CD8-positive, alpha-beta memory T cell (primary cell): ENCODE data around the gene TRAPPC3L. TPM values are rescaled to one million over a fixed set of nuclear protein-coding genes. Genes with fewer than 3 reads are reported as not detected.

Experiments used
- CTCF ChIA-PET: fragments of 350-600 bp; sonication (Branson Sonifier 250); formaldehyde crosslinking; loops from one replicate; lab custom pipeline; 2021; ENCODE audit warnings: antibody characterized with exemption; lab: Charles Lee
- POLR2A ChIA-PET: fragments of 350-600 bp; sonication (Branson Sonifier 250); formaldehyde crosslinking; loops from one replicate; lab custom pipeline; 2021; ENCODE audit warnings: antibody characterized with exemption; lab: Charles Lee
- DNase-seq, 5 donors: peaks; one replicate each; pipeline versions ENCODE4 v3.0.0 to v3.0.0-alpha.2; 2020 to 2022; ENCODE audit warnings: mixed read lengths in 1 of 5
- H3K27ac ChIP-seq: one replicate; pipeline ENCODE4 v1.7.0; 2013; ENCODE audit warnings: low read depth, mild to moderate bottlenecking, low read length, moderate library complexity
- H3K27me3 ChIP-seq: 2 replicates; pipeline ENCODE4 v1.7.0; 2013; ENCODE audit warnings: low read length, mild to moderate bottlenecking; ENCODE audit not compliant: insufficient read depth, poor library complexity, severe bottlenecking
- H3K36me3 ChIP-seq: 2 replicates; pipeline ENCODE4 v1.7.0; 2013; ENCODE audit warnings: mild to moderate bottlenecking, low read length, moderate library complexity; ENCODE audit not compliant: insufficient read depth
- H3K4me1 ChIP-seq: 2 replicates; pipeline ENCODE4 v1.7.0; 2013; ENCODE audit warnings: mild to moderate bottlenecking, low read length, moderate library complexity; ENCODE audit not compliant: insufficient read depth
- H3K4me3 ChIP-seq: 2 replicates; pipeline ENCODE4 v1.7.0; 2013; ENCODE audit warnings: mild to moderate bottlenecking, low read length
- H3K9me3 ChIP-seq: 2 replicates; pipeline ENCODE4 v1.7.0; 2013; ENCODE audit warnings: mild to moderate bottlenecking, low read length
- H3K27ac Mint-ChIP-seq, 8 donors: one replicate each; pipeline ENCODE4 v1.8.0; 2020 to 2021; ENCODE audit warnings: mixed read lengths in 8 of 8, mild to moderate bottlenecking in 6 of 8, inconsistent platforms in 3 of 8, moderate library complexity in 3 of 8
- H3K27me3 Mint-ChIP-seq, 2 donors: one replicate each; pipeline ENCODE4 v1.8.0; 2020 to 2021; ENCODE audit warnings: mixed read lengths in 2 of 2, mild to moderate bottlenecking in 1 of 2, moderate library complexity in 1 of 2
- H3K36me3 Mint-ChIP-seq, 3 donors: one replicate each; pipeline ENCODE4 v1.8.0; 2020 to 2021; ENCODE audit warnings: mixed read lengths in 3 of 3, inconsistent platforms in 1 of 3, mild to moderate bottlenecking in 1 of 3
- H3K4me1 Mint-ChIP-seq, 3 donors: one replicate each; pipeline ENCODE4 v1.8.0; 2020 to 2021; ENCODE audit warnings: mixed read lengths in 3 of 3, inconsistent platforms in 1 of 3, mild to moderate bottlenecking in 1 of 3
- H3K4me3 Mint-ChIP-seq, 7 donors: one replicate each; pipeline ENCODE4 v1.8.0; 2020 to 2021; ENCODE audit warnings: mixed read lengths in 7 of 7, mild to moderate bottlenecking in 6 of 7, moderate library complexity in 4 of 7, inconsistent platforms in 2 of 7
- H3K9me3 Mint-ChIP-seq, 5 donors: one replicate each; pipeline ENCODE4 v1.8.0; 2020 to 2022; ENCODE audit warnings: mixed read lengths in 5 of 5, mild to moderate bottlenecking in 3 of 5, moderate library complexity in 2 of 5, inconsistent platforms in 1 of 5
- polyA plus RNA-seq: library from polyadenylated mRNA; unstranded; fragments of 300-500 nt; fragmentation: Illumina TruSeq; gene quantifications from one replicate; pipeline ENCODE4 v1.2.3, GENCODE V29; 2021
- total RNA-seq, 2 experiments: library from RNA; stranded (reverse); gene quantifications; one replicate each; pipeline ENCODE4 v1.2.3, GENCODE V29; 2021

The TRAPPC3L gene
- total and polyA plus RNA-seq, 3 experiments from 2014 or later = not detected

DNA sequence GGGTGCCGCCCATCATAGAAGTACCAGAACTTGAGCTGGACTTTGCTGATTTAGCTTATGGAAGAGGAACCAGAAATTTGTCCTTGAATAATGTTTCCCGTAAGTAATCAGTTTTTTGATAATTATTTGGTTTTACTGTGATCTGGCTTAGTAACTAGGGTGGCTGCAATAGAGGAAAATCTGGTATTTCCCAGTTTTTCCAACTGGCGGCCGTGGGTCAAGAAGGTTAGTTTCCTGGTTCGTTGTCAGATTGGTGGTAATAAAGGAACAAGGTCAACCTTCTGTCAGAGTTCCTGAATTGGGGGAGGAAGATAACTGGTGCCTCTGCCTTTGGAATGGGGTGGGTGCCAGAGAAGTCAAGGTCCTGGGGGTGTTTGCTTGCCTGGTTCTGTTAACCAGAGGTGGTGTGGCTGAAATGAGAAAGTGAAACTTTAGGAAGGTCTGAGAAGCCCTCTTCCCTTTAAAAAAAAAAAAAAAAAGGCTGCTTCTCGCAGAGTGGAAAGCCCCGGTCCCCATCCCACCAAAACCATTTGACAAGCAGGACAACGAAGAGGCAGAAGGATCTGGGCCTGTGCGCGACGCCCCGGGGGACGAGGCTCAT is 84.1 kb downstream of the TRAPPC3L start, which contains the start of gene CALHM6:
CALHM6 (plus strand) TSS at position 45 of the 601 bp plus-strand sequence; CDS start at position 600, 555 bp downstream.
- Histone ChIP-seq H3K9me3 (no peaks in the 10 kb centered on the region), H3K4me1 (peaks cover 19% of the 10 kb centered on the region), H3K27me3 (no peaks in the 10 kb centered on the region), H3K36me3 (no peaks in the 10 kb centered on the region), H3K27ac (no peak within 1 kb of the TSS), H3K4me3 (peak within 1 kb of the TSS; percentile 56)
- Mint-ChIP-seq H3K36me3 (no peaks in the 10 kb centered on the region), H3K27ac (peak within 1 kb of the TSS in 7 of 8 donors; percentile 3 to 95 (median 53)), H3K4me1 (peaks cover 14 to 32% (median 20%) of the 10 kb centered on the region in 3 donors), H3K9me3 (no peaks in the 10 kb centered on the region), H3K4me3 (peak within 1 kb of the TSS; percentile 75 to 92 (median 80)), H3K27me3 (peaks cover 10 to 29% of the 10 kb centered on the region in 2 donors)
- POLR2A ChIA-PET = no interaction called here
- CTCF ChIA-PET = no interaction called here
- DNase-seq = no peak

DNA sequence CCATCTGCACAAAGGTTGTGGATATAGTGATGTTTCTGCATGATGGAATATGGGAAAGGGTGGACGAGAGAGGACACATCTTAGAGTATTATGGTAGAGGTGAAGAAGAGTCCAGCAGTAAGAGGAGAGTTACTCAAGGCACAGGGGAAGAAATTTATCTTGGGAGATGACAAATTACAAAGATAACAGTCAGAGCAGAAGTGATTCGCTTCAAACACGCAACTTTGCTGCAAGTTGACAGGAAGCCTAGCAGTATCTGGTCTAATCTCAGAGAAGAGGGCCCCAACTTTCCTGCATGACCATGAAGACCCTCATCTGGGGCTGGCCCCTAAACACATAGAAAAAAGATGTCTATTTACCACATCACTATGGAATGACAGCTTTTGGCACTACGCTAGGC is 85.6 kb downstream of the TRAPPC3L start:
- H3K4me3 Mint-ChIP-seq = peak overlapping the region in 1 of 7 donors; percentile 34

GRCh38 chr6:116458264-116458663 is 87.2 kb downstream of the TRAPPC3L start:
- H3K4me1 ChIP-seq = peaks cover 16% of the 10 kb centered on the region
- no peaks in the 10 kb centered on the region for H3K27me3 ChIP-seq
- Mint-ChIP-seq H3K9me3 (no peaks in the 10 kb centered on the region), H3K27me3 (peaks cover 13 to 28% of the 10 kb centered on the region in 2 donors), H3K4me3 (no peak overlapping the region), H3K27ac (no peak overlapping the region), H3K36me3 (no peaks in the 10 kb centered on the region), H3K4me1 (peaks cover 14 to 21% (median 20%) of the 10 kb centered on the region in 3 donors)
- ChIA-PET POLR2A (no interaction called here), CTCF (no interaction called here)
- H3K36me3 ChIP-seq = no peaks in the 10 kb centered on the region
- DNase-seq = no peak
- H3K9me3 ChIP-seq = no peaks in the 10 kb centered on the region
- H3K4me3 ChIP-seq = no peak overlapping the region
- no peak overlapping the region for H3K27ac ChIP-seq

More for the DNA sequence above, 85.6 kb downstream of the TRAPPC3L start:
- Mint-ChIP-seq H3K4me1 (peaks cover 14 to 28% (median 20%) of the 10 kb centered on the region in 3 donors), H3K27me3 (peaks cover 10 to 29% of the 10 kb centered on the region in 2 donors), H3K36me3 (no peaks in the 10 kb centered on the region), H3K9me3 (no peaks in the 10 kb centered on the region), H3K27ac (no peak overlapping the region)
- no peak overlapping the region for H3K27ac ChIP-seq
- ChIA-PET CTCF (no interaction called here), POLR2A (no interaction called here)
- no peaks in the 10 kb centered on the region for H3K9me3 ChIP-seq
- H3K4me3 ChIP-seq = no peak overlapping the region
- DNase-seq = no peak
- peaks cover 19% of the 10 kb centered on the region for H3K4me1 ChIP-seq
- no peaks in the 10 kb centered on the region for H3K36me3 ChIP-seq
- H3K27me3 ChIP-seq = no peaks in the 10 kb centered on the region

DNA sequence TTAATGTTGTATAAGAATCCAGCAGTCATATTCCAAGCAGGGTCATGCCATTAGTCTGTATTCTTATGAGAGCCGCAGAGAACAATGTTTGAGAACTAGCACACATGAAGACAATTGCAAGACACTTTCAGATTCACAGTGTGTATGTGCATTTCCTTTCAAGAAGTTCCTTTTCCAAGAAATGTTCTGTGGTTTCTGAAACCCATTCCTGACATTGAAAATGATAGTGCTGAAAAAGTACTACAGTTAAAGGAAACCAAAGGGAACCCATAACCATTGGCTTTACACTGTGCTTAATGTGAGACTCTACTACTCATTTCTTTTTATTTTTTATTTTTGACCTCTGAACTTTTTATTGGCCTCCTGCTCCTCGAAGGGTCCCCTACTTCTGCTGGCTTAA is 88.6 kb downstream of the TRAPPC3L start:
- Histone ChIP-seq H3K27me3 (no peaks in the 10 kb centered on the region), H3K27ac (no peak overlapping the region), H3K4me3 (no peak overlapping the region), H3K9me3 (no peaks in the 10 kb centered on the region), H3K36me3 (no peaks in the 10 kb centered on the region), H3K4me1 (peaks cover 8% of the 10 kb centered on the region)
- ChIA-PET POLR2A (no interaction called here), CTCF (no interaction called here)
- Mint-ChIP-seq H3K27ac (no peak overlapping the region), H3K4me3 (no peak overlapping the region), H3K27me3 (peaks cover 8 to 19% of the 10 kb centered on the region in 2 donors), H3K36me3 (no peaks in the 10 kb centered on the region), H3K9me3 (no peaks in the 10 kb centered on the region), H3K4me1 (peaks cover 9 to 11% (median 11%) of the 10 kb centered on the region in 3 donors)
- DNase-seq = no peak

- Mint-ChIP-seq H3K27me3 (peaks cover 4 to 15% of the 10 kb centered on the region in 2 donors), H3K36me3 (no peaks in the 10 kb centered on the region), H3K9me3 (no peaks in the 10 kb centered on the region), H3K27ac (no peak overlapping the region), H3K4me1 (peaks cover 2 to 7% (median 5%) of the 10 kb centered on the region in 3 donors), H3K4me3 (no peak overlapping the region)
- CTCF ChIA-PET = no interaction called here
- H3K4me1 ChIP-seq = peaks cover under 1% of the 10 kb centered on the region
- no peaks in the 10 kb centered on the region for H3K36me3 ChIP-seq
- H3K27ac ChIP-seq = no peak overlapping the region
- POLR2A ChIA-PET = no interaction called here
- no peaks in the 10 kb centered on the region for H3K9me3 ChIP-seq
- H3K27me3 ChIP-seq = no peaks in the 10 kb centered on the region
- H3K4me3 ChIP-seq = no peak overlapping the region
- DNase-seq = no peak
These were observed 89.4 kb downstream of the TRAPPC3L start for GRCh38 chr6:116456106-116456505.

DNA sequence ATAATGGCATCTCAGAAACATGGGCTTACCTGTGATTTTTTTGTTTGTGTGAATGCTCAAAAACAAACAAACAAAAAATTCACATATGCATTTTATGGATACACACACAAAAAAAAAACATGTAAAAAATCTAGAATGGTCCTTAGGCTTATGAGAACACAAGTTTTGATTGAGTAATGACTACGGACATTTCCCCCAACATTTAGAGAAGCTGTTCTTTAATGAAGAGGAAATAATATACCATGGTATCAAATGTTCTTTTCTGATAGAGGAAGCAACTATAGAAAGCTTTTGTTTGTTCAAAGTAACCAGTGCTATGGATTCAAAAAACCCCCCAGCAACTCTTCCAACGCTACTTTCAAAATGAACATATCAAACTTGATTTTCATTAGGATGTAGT is 93.0 kb downstream of the TRAPPC3L start:
- H3K4me1 ChIP-seq = no peaks in the 10 kb centered on the region
- Mint-ChIP-seq H3K4me1 (peaks cover 0 to 5% (median 0%) of the 10 kb centered on the region in 3 donors), H3K27me3 (peaks cover 7 to 19% of the 10 kb centered on the region in 2 donors), H3K27ac (no peak overlapping the region), H3K4me3 (no peak overlapping the region), H3K36me3 (no peaks in the 10 kb centered on the region), H3K9me3 (no peaks in the 10 kb centered on the region)
- POLR2A ChIA-PET = no interaction called here
- CTCF ChIA-PET = no interaction called here
- DNase-seq = no peak
- H3K27ac ChIP-seq = no peak overlapping the region
- no peak overlapping the region for H3K4me3 ChIP-seq
- no peaks in the 10 kb centered on the region for H3K36me3 ChIP-seq
- no peaks in the 10 kb centered on the region for H3K9me3 ChIP-seq
- no peaks in the 10 kb centered on the region for H3K27me3 ChIP-seq

DNA sequence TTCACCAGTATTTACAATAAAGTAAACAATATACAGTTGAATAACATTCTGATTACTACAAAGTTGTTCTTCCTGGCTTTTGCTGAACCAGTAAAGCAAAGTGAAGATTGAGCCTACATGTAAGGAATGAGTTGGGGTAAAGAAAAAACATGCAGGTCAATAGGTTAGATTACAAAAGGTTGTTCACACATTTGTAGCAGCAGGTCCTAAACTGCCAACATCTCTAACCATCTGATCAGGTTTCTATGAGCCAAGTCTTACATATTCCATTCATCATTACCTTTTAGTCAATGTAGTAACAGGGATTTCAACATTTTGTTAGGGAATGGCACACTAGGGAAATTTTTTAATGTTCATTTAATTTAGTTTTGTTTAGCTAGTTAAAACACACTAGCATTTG is 93.6 kb downstream of the TRAPPC3L start:
- Mint-ChIP-seq H3K36me3 (no peaks in the 10 kb centered on the region), H3K9me3 (no peaks in the 10 kb centered on the region), H3K4me3 (no peak overlapping the region), H3K27me3 (peaks cover 7 to 19% of the 10 kb centered on the region in 2 donors), H3K4me1 (peaks cover 0 to 5% (median 0%) of the 10 kb centered on the region in 3 donors), H3K27ac (no peak overlapping the region)
- Histone ChIP-seq H3K4me3 (no peak overlapping the region), H3K27ac (no peak overlapping the region), H3K4me1 (no peaks in the 10 kb centered on the region), H3K9me3 (no peaks in the 10 kb centered on the region), H3K36me3 (no peaks in the 10 kb centered on the region), H3K27me3 (no peaks in the 10 kb centered on the region)
- DNase-seq = no peak
- ChIA-PET POLR2A (no interaction called here), CTCF (interaction anchor here (1.2 kb wide), 1 partner anchor 82 kb away, joined by 3 read pairs; no protein-coding TSS in a partner anchor)

DNA sequence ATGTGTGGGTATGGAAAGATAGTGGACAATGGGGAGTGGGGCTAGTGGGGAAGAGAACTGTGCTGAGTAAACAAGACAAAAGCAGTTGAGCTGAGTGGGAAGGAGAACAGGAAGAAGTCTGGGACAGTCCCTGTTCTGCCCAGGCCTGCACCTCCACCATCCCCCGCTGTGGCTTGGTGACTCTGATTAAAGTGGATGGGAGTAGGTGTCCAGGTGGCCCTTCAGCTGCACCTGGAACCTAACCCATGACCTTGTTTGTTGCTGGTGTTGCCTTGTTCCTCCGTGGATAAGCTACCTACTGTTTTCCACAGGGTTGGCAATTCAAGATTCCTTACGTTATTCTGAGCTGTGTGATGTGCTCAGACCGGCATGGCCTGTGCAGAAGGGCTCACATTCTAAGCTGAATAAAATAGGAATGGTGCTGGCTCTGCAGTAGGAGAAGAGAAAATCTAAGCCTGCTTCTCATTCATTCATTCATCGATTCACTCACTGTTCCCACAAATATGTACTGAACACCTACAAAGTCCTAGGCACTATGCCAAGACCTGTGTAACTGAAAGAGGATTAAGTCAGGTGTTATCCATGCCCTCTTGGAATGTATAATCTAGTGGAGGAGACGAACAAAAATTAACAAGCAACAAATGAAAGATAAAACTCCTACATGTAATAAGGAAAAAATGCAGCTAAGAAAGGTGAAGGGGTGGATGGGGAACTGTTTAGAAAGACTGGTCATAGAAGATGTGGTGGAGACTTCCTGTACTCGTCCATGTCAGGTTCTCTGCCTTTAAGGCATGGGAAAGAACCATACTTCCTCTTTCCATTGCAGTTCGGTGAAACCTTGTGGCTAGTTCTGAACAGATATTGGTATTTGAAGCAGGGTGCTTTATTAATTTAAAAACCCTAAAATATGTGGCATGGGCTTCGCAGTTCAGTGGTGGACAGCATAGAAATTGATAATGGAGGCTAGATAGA is 94.4 kb downstream of the TRAPPC3L start:
- Mint-ChIP-seq H3K9me3 (no peaks in the 10 kb centered on the region), H3K4me1 (peaks cover 0 to 5% (median 0%) of the 10 kb centered on the region in 3 donors), H3K27ac (no peak overlapping the region), H3K4me3 (no peak overlapping the region), H3K36me3 (no peaks in the 10 kb centered on the region), H3K27me3 (peaks cover 7 to 19% of the 10 kb centered on the region in 2 donors)
- H3K27me3 ChIP-seq = no peaks in the 10 kb centered on the region
- H3K27ac ChIP-seq = no peak overlapping the region
- H3K4me1 ChIP-seq = no peaks in the 10 kb centered on the region
- DNase-seq = no peak
- POLR2A ChIA-PET = no interaction called here
- no peak overlapping the region for H3K4me3 ChIP-seq
- CTCF ChIA-PET = interaction anchor here (1.2 kb wide), 1 partner anchor 83 kb away, joined by 3 read pairs; no protein-coding TSS in a partner anchor
- no peaks in the 10 kb centered on the region for H3K9me3 ChIP-seq
- no peaks in the 10 kb centered on the region for H3K36me3 ChIP-seq
